GM21423 (cell line): ENCODE results near the gene SECTM1.

Experiments
- ATAC-seq: cut with Tn5 transposase; IDR thresholded peaks from one replicate; pipeline ENCODE4 v1.9.1; 2021; ENCODE audit warnings: mild to moderate bottlenecking, moderate library complexity; ENCODE audit not compliant: unreplicated experiment

SECTM1 gene

GRCh38 chr17:82329683-82330321 lies 3.8 kb downstream of the SECTM1 start:
- no peak for ATAC-seq

GRCh38 chr17:82328994-82329507 lies 4.5 kb downstream of the SECTM1 start:
- no peak for ATAC-seq

- ATAC-seq = no peak
These were observed 5.2 kb downstream of the SECTM1 start for GRCh38 chr17:82328141-82328993.

GRCh38 chr17:82327757-82328140 lies 5.8 kb downstream of the SECTM1 start:
- no peak for ATAC-seq

DNA sequence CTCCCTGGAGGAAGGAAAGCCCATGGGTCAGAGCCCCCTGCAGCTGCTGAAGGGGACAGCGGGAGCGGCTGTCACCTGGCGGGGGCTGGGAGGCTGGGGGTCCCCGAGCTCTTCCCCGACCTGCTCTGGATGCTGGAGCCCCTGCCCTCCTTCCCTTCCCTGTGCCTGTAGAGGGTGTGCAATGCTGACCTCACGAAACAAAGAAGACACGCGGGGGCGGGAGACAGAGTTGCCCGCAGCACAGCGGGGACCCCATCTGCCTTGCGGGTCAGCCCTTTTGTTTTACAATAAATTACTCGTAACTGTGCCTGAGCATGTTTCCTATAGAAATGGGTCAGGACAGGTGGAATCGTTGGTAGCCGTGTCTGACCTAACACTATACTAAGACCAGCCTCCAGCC lies 6.3 kb downstream of the SECTM1 start:
- ATAC-seq = no peak

DNA sequence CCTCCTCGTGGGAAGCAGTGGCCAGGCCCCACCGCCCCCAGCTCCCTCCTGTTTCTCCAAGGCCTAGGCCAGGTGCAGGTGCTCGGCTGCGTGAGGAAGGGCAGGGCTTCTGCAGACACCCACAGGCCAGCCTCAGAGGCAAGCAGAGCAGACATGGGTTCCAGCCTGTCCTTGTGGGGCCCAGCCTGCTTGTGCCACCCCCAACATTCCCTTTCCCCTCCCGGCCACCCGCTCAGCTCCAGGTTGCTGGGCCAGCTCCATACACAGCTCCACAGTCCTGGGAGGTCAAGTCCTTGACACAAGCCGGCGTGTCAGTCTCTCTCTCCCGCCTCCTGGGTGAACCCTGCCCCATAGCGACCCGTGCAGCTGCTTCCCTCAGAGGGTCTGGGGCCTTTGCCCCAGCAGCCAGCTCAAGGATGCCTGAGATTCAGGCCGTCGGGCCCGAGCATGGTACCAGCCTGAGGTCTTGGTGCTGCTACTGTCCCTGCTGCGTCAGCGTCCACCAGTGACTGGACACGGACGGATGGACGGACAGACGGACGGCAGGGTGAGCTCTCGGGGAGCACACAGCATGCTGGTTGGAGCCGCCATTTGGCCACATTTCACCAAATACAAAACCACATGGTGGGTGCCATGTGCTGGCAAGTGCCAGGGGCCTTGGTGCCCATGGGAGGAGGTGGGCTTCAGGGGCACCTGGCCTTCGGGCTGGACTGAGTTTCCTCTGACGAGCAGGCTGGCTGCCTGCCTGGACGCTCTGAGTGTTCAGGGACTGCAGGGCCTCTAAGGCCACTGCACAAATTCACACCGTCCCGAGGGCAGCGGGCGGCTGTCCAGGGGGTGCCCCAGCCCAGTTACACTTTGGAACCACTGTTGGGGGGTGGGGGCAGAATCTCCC lies 8.0 kb downstream of the SECTM1 start:
- ATAC-seq = no peak

- no peak for ATAC-seq
These were observed 8.8 kb downstream of the SECTM1 start for GRCh38 chr17:82324566-82325285.

DNA sequence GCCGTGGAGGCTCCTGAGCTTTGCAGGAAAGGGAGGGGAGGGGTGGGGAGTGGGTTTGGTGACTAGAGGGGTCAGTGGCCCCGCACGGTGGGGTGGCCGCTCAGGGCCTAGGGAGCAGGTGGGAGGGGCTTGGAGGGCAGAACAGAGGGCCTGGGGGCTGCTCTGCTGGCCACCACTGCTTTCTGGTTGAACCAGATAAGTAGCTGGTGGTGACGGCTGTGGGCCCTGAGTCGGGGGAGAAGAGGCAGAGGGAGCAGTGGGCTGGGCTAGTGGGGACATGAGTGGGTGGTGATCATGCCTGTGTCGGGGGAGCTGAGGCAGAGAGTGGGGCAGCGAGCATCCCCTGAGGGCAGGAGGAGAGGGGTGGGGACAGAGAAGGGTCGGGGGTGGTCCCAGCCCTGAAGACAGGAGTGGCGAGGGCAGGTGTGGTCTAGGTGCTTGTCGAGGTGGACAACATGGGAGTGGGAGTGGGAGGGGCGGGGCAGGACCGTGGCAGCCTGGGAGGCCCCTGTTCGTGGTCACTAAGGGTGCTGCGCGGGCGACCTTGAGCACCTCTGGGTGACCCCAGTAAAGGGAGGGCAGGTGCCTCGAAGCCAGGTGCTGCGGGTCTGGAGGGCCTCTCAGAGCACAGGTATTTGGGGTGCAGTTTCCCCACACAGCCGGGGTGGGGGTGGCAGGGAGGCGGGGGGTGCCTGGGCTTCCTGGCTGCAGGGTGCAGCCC lies 9.9 kb downstream of the SECTM1 start:
- no peak for ATAC-seq

DNA sequence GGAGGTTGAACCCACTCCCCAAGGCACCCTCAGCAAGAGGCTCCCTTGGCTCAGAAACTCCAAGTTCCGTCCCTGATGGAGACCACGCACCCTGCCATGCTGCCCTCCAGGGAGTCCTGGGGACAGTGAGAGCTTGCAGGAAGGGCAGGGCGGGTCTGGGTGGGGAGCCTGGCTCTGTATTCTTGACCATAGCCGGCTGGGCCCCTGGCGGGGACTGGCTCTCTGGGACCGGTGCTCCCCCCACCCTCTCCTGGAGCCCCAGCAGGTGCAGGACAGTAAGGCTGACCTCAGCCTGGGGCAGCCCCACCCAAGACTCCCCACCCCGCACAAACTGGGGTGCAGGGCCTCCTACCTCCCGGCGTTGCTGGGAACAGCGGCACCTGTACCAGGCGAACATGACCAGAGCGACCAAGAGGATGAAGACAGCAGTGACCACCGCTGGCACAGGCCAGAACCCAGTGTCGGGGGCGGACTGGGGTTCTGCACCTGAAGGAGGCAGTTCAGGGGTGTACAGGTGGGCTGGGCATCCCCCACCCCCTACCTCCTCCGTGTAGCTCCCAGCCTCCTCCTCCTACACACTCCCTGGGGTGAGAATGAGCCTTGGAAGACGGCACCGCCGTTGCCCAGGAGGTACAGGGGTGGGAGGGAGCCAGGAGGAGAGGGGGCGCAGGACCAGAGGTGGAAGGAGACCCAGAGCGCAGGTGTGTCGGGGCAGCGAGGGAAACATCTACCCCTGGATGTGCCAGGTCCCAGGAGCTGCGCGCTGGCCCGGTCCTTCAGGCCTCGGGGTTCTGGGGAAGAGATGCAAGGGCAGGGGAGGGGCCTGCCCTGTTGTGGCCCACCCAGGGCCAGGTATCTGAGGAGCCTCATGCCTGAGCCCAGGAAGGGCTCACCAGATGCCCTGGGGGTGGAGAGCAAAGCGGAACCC lies 10.8 kb downstream of the SECTM1 start:
- ATAC-seq = no peak

DNA sequence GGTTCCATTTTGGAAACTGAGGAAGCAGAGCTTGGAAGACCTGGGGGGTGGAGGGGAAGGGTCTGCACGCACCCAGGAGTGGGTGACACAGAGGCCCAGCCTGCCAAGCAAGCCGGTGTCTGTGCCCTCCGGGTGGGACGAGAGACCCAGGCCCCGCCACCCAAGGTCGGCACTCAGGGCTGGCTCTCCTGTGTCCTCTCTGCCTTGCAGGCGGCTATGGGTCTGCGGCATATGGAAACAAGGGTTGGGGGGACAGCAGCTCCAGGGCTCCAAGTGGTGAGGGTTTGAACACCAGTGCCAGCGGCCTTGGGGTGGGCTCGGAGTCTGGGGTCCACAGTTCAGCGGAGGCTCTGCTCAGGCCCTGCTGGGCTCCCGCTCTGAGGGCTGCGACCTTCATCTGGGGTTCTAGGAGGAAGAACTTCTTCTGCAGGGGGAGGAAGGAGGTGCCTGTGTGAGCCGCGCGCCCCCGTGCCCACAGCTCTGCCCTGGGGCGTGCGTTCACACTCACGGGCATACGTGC lies 11.6 kb downstream of the SECTM1 start:
- no peak for ATAC-seq

DNA sequence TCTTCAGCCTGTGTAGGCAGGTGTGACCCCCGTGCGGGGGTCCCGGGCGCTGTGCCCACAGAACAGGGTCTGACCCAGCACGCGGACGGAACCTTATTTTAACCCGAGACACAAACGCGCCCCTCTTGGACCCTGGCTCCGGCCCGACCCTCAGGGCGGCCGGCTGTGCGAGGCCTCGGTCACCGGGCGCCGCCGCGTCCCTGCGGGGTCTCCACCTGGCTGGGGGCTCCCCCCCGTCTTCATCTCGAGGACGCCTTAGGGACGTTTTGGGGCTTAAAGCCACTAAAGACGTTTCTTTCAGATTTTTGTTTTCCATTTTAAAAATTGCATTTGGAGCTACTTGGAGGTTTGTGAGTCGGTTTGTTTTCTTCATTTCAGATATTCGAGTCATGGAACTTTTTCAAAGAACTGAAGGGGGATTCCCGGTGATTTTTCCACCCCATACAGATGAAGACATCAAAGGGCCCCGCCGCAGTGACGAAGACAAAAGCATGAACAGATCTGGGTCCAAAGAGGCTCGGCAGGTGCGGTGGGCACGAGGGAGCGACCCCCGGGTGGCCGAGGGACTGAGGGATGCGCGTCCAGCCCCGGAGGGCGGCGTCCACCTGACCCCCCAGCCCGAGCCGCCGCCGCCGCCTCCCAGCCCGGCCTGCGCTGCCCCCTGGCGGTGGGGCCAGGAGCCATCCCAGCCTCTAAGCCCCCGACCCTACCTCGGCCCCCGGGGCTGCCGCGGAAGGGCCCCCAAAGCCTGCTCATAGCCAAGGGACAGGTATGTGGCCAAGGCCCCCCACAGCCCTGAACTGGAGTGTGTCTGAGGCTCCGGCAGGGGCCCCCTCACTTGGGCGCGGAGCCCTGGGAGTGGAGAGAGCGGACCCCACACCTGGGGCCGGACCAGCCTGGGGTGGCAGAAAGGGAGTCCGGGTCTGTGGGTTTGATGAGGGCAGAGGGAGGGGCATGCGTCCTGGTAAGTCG lies 12.3 kb downstream of the SECTM1 start:
- ATAC-seq = no peak

- no peak for ATAC-seq
These were observed 13.3 kb downstream of the SECTM1 start for GRCh38 chr17:82320140-82320840.

DNA sequence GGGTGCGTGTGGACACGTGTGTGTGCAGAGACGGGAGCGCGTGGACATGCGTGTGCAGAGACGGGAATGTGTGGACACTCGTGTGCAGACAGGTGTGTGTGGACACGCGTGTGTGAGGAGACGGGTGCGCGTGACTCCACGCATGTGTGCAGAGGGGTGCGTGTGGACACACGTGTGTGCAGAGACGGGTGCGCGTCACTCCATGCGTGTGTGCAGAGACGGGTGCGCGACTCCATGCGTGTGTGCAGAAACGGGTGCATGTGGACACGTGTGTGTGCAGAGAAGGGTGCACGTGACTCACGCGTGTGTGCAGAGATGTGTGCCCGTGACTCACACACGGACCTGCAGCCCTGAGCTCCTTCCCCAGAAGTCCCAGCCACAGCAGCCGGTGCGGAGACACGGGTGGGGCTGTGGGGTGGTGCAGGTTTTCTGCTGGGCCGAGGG lies 13.9 kb downstream of the SECTM1 start:
- ATAC-seq = no peak

DNA sequence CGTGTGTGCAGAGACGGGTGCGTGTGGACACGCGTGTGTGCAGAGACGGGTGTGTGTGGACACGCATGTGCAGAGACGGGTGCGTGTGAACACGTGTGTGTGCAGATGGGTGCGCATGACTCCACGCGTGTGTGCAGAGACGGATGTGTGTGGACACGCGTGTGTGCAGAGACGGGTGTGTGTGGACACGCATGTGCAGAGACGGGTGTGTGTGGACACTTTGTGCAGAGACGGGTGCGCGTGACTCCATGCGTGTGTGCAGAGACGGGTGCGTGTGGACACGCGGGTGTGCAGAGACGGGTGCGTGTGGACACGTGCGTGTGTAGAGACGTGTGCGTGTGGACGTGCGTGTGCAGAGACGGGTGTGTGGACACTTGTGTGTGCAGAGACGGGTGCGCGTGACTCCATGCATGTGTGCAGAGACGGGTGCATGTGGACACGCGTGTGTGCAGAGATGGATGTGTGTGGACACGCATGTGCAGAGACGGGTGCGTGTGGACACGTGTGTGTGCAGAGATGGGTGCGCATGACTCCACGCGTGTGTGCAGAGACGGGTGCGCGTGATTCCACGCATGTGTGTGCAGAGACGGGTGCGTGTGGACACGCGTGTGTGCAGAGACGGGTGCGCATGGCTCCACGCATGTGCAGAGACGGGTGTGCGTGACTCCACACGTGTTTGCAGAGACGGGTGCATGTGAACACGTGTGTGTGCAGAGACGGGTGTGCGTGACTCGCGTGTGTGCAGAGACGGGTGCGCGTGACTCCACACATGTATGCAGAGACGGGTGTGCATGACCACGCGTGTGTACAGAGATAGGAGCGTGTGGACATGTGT lies 14.6 kb downstream of the SECTM1 start:
- no peak for ATAC-seq

GRCh38 chr17:82318169-82318498 lies 15.4 kb downstream of the SECTM1 start:
- ATAC-seq = no peak
